ENCODE results near the gene HNRNPR.
"Not testable (repeated sequence)": the region's sequence is repeated elsewhere in the genome, so short reads cannot be mapped to it uniquely, and the experiment has no call there.

The HNRNPR gene

DNA sequence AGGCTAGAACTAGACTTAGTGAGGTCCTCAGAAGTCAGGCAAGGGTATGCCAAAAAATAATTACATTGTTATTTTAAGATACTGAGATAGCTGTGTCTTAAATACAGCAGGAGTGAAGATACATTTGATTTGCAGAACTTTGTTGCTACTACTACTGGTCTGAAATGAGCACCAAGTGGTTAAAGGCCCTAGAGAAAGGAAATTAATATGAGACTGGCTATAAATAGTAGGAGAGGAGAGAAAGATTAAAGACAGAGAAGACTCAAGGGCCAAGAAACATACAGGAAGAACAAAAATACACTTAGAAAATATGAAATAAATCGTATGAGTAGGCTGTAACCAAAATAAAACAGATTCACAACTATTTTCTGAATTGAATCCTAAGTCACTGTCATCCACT is 21.3 kb downstream of the HNRNPR start:
- DNase-seq: no peak

DNA sequence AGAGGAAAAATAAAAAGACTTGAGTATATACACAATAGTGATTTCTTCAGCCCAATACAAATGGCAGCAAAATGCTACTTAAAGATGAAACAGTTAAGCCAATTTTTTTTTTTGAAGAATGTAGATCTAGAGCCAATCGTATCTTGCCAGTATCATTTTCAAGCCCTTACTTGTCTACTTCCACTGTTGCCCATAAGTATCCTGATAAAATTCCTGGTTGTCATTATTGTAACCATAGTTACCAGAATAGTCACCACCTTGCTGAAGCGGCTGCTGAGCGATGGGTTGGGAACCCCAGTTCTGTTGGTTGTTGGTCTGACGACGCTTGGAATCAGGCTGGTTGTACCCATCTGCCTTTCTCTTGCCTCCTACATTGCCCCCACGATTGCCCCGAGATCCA is 33.8 kb downstream of the HNRNPR start:
- DNase-seq: not testable (repeated sequence)

DNA sequence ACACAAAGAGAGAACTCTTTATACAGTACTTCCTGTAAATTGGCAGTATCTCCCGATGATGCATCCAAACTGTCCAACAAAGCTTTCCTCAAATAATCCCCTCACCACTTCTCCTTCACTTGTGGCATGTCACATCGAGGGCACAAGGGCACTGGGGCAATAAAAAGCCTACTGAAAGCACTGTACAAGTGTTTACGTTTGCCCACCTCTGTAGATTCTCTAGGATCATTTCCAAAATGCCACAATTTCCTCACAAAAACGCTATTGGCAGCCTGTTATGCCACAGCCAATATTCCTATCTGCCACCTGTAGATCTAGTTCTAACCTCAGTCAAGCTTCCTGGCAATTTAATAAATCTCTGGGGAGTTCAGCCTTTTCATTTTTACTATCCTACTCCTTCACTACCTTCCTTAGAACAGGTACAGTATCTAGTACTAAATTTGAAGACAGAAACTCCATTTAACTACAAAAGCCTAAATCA is 39.9 kb downstream of the HNRNPR start:
- DNase-seq: no peak

DNA sequence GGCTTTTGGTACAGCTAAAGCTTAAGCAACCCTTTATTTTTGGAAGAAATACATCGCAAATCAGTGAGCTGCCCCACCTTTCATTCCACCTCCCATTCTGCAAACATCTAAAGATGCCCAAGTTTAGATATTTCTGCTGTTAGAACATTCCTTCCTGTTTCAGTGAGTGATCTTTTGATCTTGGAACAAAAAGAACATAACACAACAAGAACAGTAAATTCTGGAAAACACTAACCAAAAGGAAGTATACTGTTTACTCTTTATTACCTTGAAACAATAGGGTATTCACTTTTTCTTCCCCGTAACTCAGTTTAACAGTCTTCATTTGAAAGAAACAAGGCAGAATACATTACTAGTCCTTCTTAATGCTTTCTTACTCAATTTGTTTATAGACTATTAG is 40.6 kb downstream of the HNRNPR start:
- DNase-seq: no peak

DNA sequence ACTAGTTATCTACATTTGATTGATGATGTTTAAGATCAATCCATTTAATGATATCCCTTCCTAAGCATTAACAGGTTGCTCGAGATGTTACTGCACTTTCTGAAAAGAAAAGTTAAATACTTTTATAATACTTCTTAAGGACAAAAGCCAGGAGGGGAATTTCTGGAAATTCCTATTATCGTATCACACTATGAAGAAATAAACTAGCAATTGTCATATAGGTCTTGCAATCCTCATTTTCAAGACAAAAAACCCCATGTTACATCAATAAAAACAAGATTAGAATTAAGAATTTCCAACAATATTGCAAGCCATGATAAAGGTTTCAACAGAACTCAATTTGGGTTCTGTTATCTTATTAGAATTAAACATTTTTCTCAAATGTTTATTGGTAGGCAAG is 47.2 kb downstream of the HNRNPR start:
- no peak for DNase-seq

DNA sequence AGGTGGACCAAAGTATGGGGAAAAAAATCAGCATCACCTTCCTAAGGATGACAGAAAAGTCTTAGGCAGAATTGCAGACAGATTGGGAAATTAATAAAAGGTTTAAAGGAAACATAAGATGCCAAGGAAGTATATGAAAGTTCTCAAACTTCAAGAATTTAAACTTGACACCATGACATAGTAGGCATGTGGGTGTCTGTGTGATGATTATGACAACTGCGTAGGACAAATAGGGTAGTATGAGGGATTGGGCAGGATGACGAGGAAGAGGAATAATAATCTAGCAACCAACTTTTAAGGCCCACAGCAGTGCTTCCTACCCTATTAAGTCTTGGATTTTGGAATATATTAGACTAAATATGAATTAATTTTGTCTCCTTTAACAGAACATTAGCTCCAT is 52.4 kb downstream of the HNRNPR start:
- no peak for DNase-seq

GRCh38 chr1:23290836-23291565 is 53.1 kb downstream of the HNRNPR start:
- no peak for DNase-seq

- DNase-seq: no peak
Measured at GRCh38 chr1:23288671-23289070, 55.4 kb downstream of the HNRNPR start.

GRCh38 chr1:23288201-23288600 is 55.9 kb downstream of the HNRNPR start:
- no peak for DNase-seq

DNA sequence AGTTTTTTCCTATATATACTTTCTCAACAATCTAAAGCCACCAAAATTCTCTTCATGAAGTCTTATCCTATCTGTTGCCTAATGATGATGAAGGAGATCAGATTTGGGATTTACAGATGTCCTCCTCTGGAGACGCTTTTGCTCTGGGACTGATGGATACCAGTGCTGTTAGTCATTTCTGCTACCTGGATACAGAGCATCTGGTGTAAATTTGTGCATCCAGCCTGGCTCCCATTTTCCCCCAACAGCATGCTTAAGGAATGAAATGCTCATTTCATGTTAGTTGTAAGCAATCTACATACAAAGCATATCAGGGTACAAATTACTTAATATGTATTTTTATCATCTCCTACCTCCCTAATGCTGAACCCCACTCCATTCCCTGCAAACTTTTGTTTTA is 57.7 kb downstream of the HNRNPR start:
- no peak for DNase-seq

- DNase-seq: no peak
Measured at GRCh38 chr1:23283667-23284602, 60.1 kb downstream of the HNRNPR start.

DNA sequence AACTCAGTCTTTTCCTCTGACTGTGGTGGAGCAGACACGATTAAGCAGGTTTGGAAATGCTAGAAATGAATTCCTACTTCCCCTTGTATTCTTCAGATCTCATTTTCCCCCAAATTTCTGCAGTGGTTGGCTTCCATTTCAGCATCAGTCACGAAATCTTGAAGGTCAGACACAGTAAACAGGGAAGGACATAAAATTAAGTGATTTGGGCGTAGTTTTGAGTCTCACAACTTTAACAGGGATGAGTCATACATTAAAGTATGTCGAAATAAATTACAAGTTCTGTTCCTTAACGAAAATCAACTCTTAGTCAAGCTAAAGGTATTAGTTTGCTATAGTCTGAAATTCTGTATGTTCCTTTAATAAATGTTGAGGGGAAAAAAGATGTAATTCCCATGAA is 61.1 kb downstream of the HNRNPR start:
- DNase-seq: no peak

GRCh38 chr1:23278717-23279116 is 65.4 kb downstream of the HNRNPR start:
- no peak for DNase-seq

- no peak for DNase-seq
Measured at GRCh38 chr1:23276531-23276930, 67.6 kb downstream of the HNRNPR start.

DNA sequence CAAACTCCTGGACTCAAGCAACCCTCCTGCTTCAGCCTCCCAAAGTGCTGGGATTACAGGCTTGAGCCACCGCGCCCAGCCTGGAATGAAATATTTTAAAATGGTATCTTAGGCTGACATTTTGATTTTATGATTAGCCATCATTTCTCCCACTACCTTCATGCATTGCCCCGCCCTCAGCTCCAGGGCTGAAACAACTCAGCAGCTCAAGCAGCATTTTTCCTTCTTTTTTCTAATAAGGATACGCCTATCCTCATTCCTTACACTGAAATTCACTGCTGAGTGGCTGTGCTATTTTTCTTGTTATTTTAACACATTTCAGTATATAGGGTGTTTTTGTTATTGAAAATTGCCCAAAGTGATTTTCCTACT is 70.0 kb downstream of the HNRNPR start:
- DNase-seq: no peak

- DNase-seq: no peak
Measured at GRCh38 chr1:23273450-23274133, 70.5 kb downstream of the HNRNPR start.

DNA sequence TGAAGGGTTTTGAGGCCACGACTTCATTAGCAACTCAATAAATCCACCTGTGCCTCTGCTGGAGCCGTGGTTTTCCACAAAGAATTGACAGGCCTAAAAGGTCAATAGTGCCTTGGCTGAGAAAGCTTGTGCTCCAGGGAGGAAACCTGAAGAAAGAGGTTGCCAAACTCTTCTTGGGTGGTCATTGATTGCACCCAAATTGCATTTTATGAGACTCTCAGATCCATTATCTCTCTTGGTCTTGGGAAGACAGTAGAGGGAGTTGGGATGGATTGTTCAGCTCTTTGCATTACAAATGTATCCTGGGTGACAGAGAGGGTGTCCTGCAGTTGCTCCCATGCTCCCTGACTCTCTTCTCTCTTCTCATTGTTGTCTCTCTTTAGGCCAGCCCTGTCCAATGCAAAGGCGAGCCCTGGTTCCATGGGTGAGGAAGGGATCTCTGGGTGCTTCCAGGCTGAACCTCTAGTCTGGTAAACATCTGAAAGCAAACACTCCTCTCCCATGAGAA is 80.7 kb downstream of the HNRNPR start:
- DNase-seq: no peak

DNA sequence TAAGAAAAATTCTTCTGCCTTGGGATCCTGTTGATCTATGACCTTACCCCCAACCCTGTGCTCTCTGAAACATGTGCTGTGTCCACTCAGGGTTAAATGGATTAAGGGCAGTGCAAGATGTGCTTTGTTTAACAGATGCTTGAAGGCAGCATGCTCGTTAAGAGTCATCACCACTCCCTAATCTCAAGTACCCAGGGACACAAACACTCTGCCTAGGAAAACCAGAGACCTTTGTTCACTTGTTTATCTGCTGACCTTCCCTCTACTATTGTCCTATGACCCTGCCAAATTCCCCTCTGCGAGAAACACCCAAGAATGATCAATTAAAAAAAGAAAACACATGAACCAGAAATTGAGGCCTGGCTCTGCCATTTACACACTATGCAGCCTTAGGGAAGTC is 86.0 kb downstream of the HNRNPR start:
- not testable (repeated sequence) for DNase-seq

- not testable (repeated sequence) for DNase-seq
Measured at GRCh38 chr1:23257371-23257770, 86.7 kb downstream of the HNRNPR start.

Data from stimulated activated naive CD4-positive, alpha-beta T cell (primary cell).